AG09309 (cell line): ENCODE measurements around the gene PAM.

Experiments
- DNase-seq: peaks from one replicate; pipeline ENCODE4 v3.0.0-alpha.2; 2010; ENCODE audit warnings: low read depth
- H3K4me3 ChIP-seq: 2 replicates; pipeline ENCODE4 v1.5.1; 2011; ENCODE audit warnings: mild to moderate bottlenecking, low read depth, low read length, moderate library complexity; ENCODE audit not compliant: control insufficient read depth
- CTCF ChIP-seq: IDR thresholded peaks from 2 replicates; pipeline ENCODE4 v1.5.1; 2011; ENCODE audit warnings: mild to moderate bottlenecking, low read depth, low read length, inconsistent platforms; ENCODE audit not compliant: insufficient read depth, control insufficient read depth; ENCODE audit errors: missing control alignments

Gene PAM

GRCh38 chr5:102937894-102938293, 182.8 kb downstream of the PAM start:
- H3K4me3 ChIP-seq = no peak overlapping the region
- DNase-seq = no peak
- TF ChIP-seq CTCF = no peak

GRCh38 chr5:102941111-102941510, 186.0 kb downstream of the PAM start:
- H3K4me3 ChIP-seq = no peak overlapping the region
- DNase-seq = no peak
- TF ChIP-seq CTCF = no peak

- H3K4me3 ChIP-seq = no peak overlapping the region
- no peak for DNase-seq
- no peak for TF ChIP-seq CTCF
Observed at GRCh38 chr5:102946414-102946813, 191.3 kb downstream of the PAM start.

- TF ChIP-seq CTCF = no peak
- H3K4me3 ChIP-seq = no peak overlapping the region
- DNase-seq = no peak
Observed at GRCh38 chr5:102946971-102947370, 191.9 kb downstream of the PAM start.

GRCh38 chr5:102955488-102955887, 200.4 kb downstream of the PAM start:
- no peak for TF ChIP-seq CTCF
- H3K4me3 ChIP-seq = no peak overlapping the region
- DNase-seq = no peak

GRCh38 chr5:102956599-102956998, 201.5 kb downstream of the PAM start:
- DNase-seq = no peak
- TF ChIP-seq CTCF = no peak
- no peak overlapping the region for H3K4me3 ChIP-seq

GRCh38 chr5:102957141-102957540, 202.0 kb downstream of the PAM start:
- no peak for TF ChIP-seq CTCF
- no peak overlapping the region for H3K4me3 ChIP-seq
- no peak for DNase-seq
